ENCODE data around the gene GPR89A.
"Not testable (repeated sequence)": the region's sequence is repeated elsewhere in the genome, so short reads cannot be mapped to it uniquely, and the experiment has no call there.

Gene GPR89A

GRCh38 chr1:145607833-145608733 lies at the start of gene GPR89A:
GPR89A (plus strand) TSS chr1:145607988; CDS start chr1:145608134, 146 bp downstream.
- DNase-seq, result peak; percentile 97

- not testable (repeated sequence) for DNase-seq
Observed at GRCh38 chr1:145586820-145587219, 21.0 kb upstream of the GPR89A start.

GRCh38 chr1:145590806-145591205 lies 17.0 kb upstream of the GPR89A start:
- DNase-seq, result not testable (repeated sequence)

- DNase-seq, result not testable (repeated sequence)
Observed at GRCh38 chr1:145592347-145592746, 15.4 kb upstream of the GPR89A start.

GRCh38 chr1:145595421-145595820 lies 12.4 kb upstream of the GPR89A start:
- DNase-seq, result not testable (repeated sequence)

- DNase-seq, result not testable (repeated sequence)
Observed at GRCh38 chr1:145596236-145596635, 11.6 kb upstream of the GPR89A start.

GRCh38 chr1:145599426-145599825 lies 8.4 kb upstream of the GPR89A start:
- not testable (repeated sequence) for DNase-seq

GRCh38 chr1:145601593-145601992 lies 6.2 kb upstream of the GPR89A start:
- no peak for DNase-seq

- peak; percentile 63 for DNase-seq
Observed at GRCh38 chr1:145606840-145607239, 948 bp upstream of the GPR89A start.

- DNase-seq, result not testable (repeated sequence)
Observed at GRCh38 chr1:145607289-145607688, 499 bp upstream of the GPR89A start.

- not testable (repeated sequence) for DNase-seq
Observed at GRCh38 chr1:145610744-145611143, 3.0 kb downstream of the GPR89A start.

GRCh38 chr1:145620073-145620472 lies 12.3 kb downstream of the GPR89A start:
- not testable (repeated sequence) for DNase-seq

- DNase-seq, result not testable (repeated sequence)
Observed at GRCh38 chr1:145622177-145622576, 14.4 kb downstream of the GPR89A start.

- DNase-seq, result not testable (repeated sequence)
Observed at GRCh38 chr1:145636237-145636636, 28.4 kb downstream of the GPR89A start.

- DNase-seq, result not testable (repeated sequence)
Observed at GRCh38 chr1:145641886-145642285, 34.1 kb downstream of the GPR89A start.

GRCh38 chr1:145643990-145644389 lies 36.2 kb downstream of the GPR89A start:
- not testable (repeated sequence) for DNase-seq

- DNase-seq, result not testable (repeated sequence)
Observed at GRCh38 chr1:145656245-145656943, 48.6 kb downstream of the GPR89A start.

GRCh38 chr1:145662502-145662901 lies 54.7 kb downstream of the GPR89A start:
- peak; percentile 27 for DNase-seq

GRCh38 chr1:145665015-145665414 lies 57.2 kb downstream of the GPR89A start:
- DNase-seq, result not testable (repeated sequence)

- DNase-seq, result not testable (repeated sequence)
Observed at GRCh38 chr1:145670995-145671745, 63.4 kb downstream of the GPR89A start.

GRCh38 chr1:145673217-145673616 lies 65.4 kb downstream of the GPR89A start:
- not testable (repeated sequence) for DNase-seq

GRCh38 chr1:145684858-145685257 lies 77.1 kb downstream of the GPR89A start:
- DNase-seq, result not testable (repeated sequence)

GRCh38 chr1:145686078-145686477 lies 78.3 kb downstream of the GPR89A start:
- not testable (repeated sequence) for DNase-seq

Data from OCI-M1 (cell line).